Effector memory CD4-positive, alpha-beta T cell (primary cell): ENCODE results near the gene TMEM181.

Experiments
- DNase-seq, 3 donors: peaks; one replicate each; pipeline ENCODE4 v3.0.0-alpha.2; 2020
- H3K27ac ChIP-seq: 2 replicates; pipeline ENCODE4 v1.7.0; 2013; ENCODE audit warnings: mild to moderate bottlenecking, low read length, moderate library complexity; ENCODE audit not compliant: insufficient read depth, poor library complexity, severe bottlenecking
- H3K27me3 ChIP-seq: replicated peaks from 2 replicates; pipeline ENCODE4 v1.7.0; 2013; ENCODE audit warnings: mild to moderate bottlenecking, low read length; ENCODE audit not compliant: insufficient read depth, control insufficient read depth, poor library complexity, severe bottlenecking
- H3K36me3 ChIP-seq: 2 replicates; pipeline ENCODE4 v1.7.0; 2013; ENCODE audit warnings: mild to moderate bottlenecking, low read length, moderate library complexity; ENCODE audit not compliant: control insufficient read depth, insufficient read depth
- H3K4me1 ChIP-seq: 2 replicates; pipeline ENCODE4 v1.7.0; 2013; ENCODE audit warnings: low read length, mild to moderate bottlenecking; ENCODE audit not compliant: control insufficient read depth, insufficient read depth, poor library complexity, severe bottlenecking
- H3K4me3 ChIP-seq: 2 replicates; pipeline ENCODE4 v1.7.0; 2013; ENCODE audit warnings: low read length, low read depth, mild to moderate bottlenecking; ENCODE audit not compliant: insufficient read depth, poor library complexity, severe bottlenecking
- H3K9me3 ChIP-seq: 2 replicates; pipeline ENCODE4 v1.7.0; 2013; ENCODE audit warnings: mild to moderate bottlenecking, low read length, moderate library complexity; ENCODE audit not compliant: control insufficient read depth

Gene TMEM181

DNA sequence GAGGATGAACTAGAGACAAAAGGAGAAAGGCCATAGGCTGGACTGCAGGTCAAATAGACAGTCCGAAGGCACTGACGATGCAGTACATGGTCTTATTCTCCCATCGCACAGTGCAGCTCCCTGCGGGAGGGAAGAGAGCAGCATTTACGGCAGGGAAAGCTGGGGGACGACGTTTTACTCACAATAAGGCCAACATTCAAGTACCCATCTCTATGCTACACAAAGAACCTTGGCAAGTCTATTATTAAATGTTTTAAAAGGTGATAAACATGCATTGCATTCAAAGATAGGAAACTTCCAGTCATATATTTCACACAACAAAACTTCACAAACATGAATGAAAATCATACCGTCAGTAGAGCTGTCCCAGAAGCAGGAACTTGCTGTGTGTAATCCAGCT is 76.9 kb downstream of the TMEM181 start:
- Histone ChIP-seq H3K27ac (no peak overlapping the region), H3K9me3 (no peaks in the 10 kb centered on the region), H3K4me1 (peaks cover 31% of the 10 kb centered on the region), H3K36me3 (peaks cover 33% of the 10 kb centered on the region), H3K27me3 (no peaks in the 10 kb centered on the region), H3K4me3 (no peak overlapping the region)
- no peak for DNase-seq

DNA sequence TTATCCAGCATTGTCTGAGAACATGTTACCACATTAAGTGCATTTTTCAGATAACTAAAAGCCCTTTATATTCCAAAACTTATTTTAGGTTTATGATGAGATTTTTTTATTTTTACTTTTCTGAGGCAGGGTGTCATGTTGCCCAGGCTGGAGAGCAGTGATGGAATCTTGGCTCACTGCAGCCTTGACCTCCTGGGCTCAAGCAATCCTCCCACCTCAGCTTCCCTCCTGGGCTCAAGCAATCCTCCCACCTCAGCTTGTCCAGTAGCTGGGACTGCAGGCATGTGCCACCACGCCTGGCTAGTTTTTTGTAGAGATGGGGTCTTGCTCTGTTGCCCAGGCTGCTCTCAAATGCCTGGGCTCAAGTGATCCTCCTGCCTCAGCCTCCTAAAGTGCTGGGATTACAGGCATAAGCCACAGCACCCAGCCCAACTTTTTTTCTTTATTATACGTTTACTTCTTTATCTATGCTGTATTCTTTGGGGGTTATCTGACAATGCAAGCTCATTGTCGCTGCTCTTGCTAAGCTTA is 78.5 kb downstream of the TMEM181 start:
- Histone ChIP-seq H3K4me3 (no peak overlapping the region), H3K27ac (no peak overlapping the region), H3K9me3 (no peaks in the 10 kb centered on the region), H3K4me1 (peaks cover 44% of the 10 kb centered on the region), H3K27me3 (no peaks in the 10 kb centered on the region), H3K36me3 (peaks cover 31% of the 10 kb centered on the region)
- no peak for DNase-seq

DNA sequence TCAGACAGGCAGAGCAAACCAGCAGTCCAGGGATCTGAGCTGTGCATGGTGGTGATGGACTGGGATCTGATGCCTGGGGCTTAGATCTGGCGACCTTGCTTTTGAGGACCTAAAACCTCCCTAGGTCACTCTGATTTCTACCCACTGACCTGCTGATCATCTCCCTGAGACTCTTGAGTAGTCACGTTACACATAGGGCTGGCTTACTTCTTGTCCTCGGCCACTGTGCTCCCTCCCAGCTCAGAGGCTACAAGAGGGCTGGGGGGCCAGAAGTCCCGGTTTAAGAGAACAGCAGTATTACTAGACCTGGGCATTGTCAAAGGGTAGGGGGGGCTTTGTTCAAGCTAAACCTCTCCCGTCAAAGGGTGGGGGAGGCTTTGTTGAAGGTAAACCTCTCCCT is 79.2 kb downstream of the TMEM181 start:
- Histone ChIP-seq H3K27ac (no peak overlapping the region), H3K36me3 (peaks cover 31% of the 10 kb centered on the region), H3K27me3 (no peaks in the 10 kb centered on the region), H3K4me3 (no peak overlapping the region), H3K4me1 (peaks cover 44% of the 10 kb centered on the region), H3K9me3 (no peaks in the 10 kb centered on the region)
- no peak for DNase-seq

DNA sequence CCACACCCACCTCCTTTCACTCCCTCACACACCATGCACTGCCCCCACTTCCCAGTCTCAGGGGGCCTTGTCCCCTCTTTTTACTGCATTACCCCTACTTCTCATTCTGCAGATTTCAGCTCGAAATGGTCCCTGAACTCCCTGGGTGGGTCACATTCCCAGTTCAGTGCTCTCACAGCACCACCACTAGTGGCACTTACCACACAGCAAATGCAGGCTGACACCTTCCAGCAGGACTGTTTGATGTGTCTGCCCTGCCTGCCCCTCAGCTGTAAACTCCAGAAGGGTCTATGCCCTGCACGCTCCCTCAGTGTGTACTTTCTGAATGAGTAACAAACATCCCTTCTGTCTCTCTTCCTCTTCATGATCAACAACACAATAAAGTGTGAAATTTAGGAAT is 80.6 kb downstream of the TMEM181 start:
- no peaks in the 10 kb centered on the region for H3K9me3 ChIP-seq
- no peak for DNase-seq
- peaks cover 40% of the 10 kb centered on the region for H3K4me1 ChIP-seq
- peaks cover 25% of the 10 kb centered on the region for H3K36me3 ChIP-seq
- H3K27me3 ChIP-seq = no peaks in the 10 kb centered on the region
- H3K4me3 ChIP-seq = no peak overlapping the region
- H3K27ac ChIP-seq = no peak overlapping the region

DNA sequence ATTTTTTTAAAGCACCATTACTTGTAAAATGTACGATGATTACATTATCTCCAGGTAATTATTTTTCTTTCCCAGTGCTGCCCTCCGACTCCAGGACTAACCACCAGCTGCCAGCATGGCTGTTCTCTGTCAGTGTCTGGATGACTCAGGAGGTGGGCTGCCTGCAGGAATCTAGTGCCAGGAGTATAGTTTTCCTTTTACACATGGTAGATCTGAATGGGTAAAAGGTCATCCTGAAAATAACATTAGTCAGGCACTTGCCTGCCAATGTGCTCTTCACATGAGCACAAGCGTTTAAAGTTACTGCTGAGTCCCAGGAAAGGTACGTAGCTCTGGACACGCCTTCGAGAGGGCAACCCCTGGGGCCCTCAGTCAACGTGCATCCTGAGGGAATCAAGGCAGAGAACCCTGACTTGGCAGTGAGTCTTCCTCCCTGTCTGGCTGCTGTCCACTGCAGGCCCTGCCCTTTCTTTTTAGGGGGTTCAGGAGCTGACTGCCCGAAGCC is 82.3 kb downstream of the TMEM181 start:
- peak overlapping the region; percentile 84 for H3K4me3 ChIP-seq
- H3K36me3 ChIP-seq = peaks cover 14% of the 10 kb centered on the region
- peak overlapping the region; percentile 94 for H3K27ac ChIP-seq
- H3K4me1 ChIP-seq = peaks cover 40% of the 10 kb centered on the region
- H3K9me3 ChIP-seq = no peaks in the 10 kb centered on the region
- no peaks in the 10 kb centered on the region for H3K27me3 ChIP-seq
- DNase-seq = no peak

DNA sequence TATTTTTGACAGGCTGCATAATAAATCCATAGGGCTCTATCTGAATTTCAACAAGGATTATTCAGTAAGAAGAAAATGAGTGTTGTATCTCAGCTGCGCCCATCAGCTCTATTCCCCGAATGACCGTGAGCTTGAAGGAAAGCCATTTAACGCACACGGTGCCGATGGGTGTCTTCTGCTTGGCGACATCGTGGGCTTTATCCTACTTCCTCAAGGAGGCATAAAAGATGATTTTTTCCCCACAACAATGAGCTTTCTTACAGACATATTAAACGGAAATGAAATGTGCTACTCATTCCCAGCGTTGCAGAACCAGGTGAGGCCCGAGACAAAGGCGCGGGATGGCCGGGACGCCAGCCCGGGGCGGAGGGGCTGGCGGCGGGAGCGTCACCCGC is 83.9 kb downstream of the TMEM181 start:
- no peaks in the 10 kb centered on the region for H3K9me3 ChIP-seq
- no peak for DNase-seq
- no peaks in the 10 kb centered on the region for H3K27me3 ChIP-seq
- H3K4me1 ChIP-seq = peaks cover 42% of the 10 kb centered on the region
- H3K27ac ChIP-seq = peak overlapping the region; percentile 94
- peak overlapping the region; percentile 84 for H3K4me3 ChIP-seq
- H3K36me3 ChIP-seq = peaks cover 8% of the 10 kb centered on the region

DNA sequence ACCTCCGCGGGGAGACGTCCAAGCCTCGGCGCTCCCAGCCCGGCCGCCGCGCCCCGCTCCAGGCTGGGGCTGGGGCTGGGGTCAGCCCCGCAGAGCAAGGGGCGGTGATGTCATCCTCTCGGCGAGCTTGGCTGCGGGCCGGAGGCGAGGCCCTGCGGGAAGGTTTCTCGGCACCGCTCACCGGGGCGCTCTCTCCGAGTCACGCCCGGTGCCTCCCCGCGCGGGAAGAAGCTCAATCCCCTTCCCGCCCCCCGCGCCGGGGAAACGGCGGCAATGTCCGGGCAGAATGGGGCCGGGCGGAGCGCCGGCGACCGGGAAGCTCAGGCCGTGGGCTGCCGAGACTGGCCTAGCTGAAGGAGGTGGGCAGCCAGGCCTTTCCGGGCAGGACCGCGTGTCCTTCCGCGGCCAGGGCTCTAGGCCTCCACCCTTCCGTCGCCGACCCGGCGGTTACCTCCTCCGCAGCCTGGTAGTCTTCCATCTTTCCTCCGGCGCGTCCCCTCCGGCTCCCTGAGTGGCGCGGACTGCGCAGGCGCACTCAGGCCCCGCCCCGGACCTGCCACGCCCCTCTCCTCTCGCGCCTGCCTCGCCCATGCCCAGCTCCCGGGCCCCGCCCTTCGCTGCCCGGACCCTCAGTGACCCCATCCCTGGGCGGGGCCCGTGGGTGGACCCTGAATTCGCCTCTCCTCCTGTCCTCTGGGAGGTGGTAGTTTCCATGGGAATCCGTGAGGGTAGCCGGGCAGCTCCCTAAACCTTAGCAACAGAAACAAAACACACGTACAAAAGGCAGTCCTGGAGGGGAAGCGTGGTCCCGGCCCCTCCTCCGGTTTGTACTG is 84.6 kb downstream of the TMEM181 start, which contains the start of gene DYNLT1:
Gene DYNLT1, minus strand, starts transcription at position 513 of the 833 bp plus-strand sequence. Its CDS starts 35 bp downstream, at position 478.
- Histone ChIP-seq H3K9me3 (no peaks in the 10 kb centered on the region), H3K27ac (peak within 1 kb of the TSS; percentile 94), H3K27me3 (no peaks in the 10 kb centered on the region), H3K4me3 (peak within 1 kb of the TSS; percentile 84), H3K36me3 (peaks cover 8% of the 10 kb centered on the region), H3K4me1 (peaks cover 48% of the 10 kb centered on the region)
- peak; percentile 73 to 82 (median 78) for DNase-seq

DNA sequence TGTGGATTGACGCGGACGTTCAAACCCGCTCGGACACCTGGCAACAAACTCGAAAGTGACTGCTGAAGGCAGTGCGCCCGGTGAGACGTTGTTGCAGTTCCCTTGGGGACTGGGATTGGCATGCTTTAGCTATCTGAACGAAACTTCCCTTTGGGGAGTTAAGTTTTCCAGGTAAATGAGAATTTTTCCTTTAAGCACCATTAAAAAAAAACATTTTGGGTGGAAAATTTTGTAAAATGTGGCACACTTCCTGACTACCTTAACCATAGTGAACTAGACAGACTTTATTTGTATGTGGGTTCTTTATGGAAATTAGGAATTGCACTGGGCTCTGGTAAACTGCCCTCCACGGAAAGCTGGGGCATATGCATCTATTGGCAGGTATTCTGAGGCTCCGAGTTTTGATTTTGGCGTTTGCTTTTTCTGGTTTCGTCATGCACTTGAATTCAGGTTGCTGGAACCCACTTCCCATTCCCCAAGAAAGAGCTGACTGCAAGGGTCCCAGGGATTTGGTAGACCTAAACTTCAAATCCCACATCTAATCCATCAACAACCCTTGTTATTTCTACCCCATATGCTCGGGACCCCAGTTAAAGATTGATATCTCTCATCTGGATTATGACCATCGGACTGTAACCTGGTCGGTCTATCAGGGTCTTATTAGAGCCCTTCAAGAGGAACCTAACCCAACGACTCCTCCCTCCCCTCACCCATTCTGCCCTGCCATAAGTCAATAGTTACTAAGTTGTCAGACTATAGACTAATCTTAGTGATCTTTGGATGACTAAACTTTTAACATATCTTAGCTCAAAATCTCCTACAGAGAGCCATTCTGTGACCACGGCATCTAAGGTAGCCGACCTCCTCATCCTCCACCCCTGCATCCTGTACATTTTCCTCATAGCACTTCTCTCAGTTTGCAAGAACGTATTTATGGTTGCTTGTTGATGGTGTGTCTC is 85.5 kb downstream of the TMEM181 start:
- peak overlapping the region; percentile 84 for H3K4me3 ChIP-seq
- DNase-seq = no peak
- H3K36me3 ChIP-seq = peaks cover 8% of the 10 kb centered on the region
- no peaks in the 10 kb centered on the region for H3K27me3 ChIP-seq
- peak overlapping the region; percentile 94 for H3K27ac ChIP-seq
- peaks cover 52% of the 10 kb centered on the region for H3K4me1 ChIP-seq
- H3K9me3 ChIP-seq = no peaks in the 10 kb centered on the region

DNA sequence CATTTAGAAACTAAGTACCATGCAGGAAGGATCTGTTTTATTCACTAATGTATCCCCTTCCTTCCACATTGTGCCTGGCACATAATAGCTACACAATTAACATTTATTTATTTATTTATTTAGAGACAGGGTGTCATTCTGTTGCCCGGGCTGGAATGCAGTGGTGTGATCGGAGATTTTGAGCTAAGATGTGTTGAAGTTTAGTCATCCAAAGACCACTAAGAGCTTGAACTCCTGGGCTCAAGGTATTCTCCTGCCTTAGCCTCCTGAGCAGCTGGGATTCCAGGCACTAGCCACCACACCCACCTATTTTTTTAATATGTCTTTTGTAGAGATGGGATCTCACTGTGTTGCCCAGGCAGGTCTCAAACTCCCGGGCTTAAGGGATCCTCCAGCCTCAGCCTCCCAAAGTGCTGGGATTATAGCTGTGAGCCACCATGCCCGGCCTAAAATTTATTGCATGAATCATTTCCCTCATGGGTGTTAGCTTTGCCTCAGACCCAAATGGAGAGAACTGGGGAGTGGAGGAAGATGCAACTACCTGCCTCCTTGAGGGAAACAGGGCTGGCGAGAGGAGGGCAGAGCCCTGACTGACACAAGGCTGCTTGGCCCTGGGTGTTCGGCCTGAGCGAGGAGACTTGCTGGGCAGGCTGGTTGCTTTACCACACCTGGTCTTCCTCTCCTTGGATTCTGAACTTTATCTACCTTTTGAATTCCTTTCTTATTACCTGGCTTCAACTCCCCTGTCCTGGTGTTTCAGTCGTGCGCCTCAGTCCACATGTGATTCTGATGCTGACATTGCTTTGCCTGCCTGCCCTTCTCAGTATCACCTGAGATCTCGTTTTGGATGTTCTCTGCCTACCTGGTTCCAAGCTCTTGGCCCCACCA is 86.4 kb downstream of the TMEM181 start:
- no peak overlapping the region for H3K4me3 ChIP-seq
- H3K27ac ChIP-seq = peak overlapping the region; percentile 16
- H3K36me3 ChIP-seq = peaks cover 8% of the 10 kb centered on the region
- DNase-seq = no peak
- peaks cover 52% of the 10 kb centered on the region for H3K4me1 ChIP-seq
- H3K27me3 ChIP-seq = no peaks in the 10 kb centered on the region
- no peaks in the 10 kb centered on the region for H3K9me3 ChIP-seq
